HEK293 (cell line): ENCODE results near the gene DCDC2.

Experiments
- CTCF ChIP-seq: fragments of 450-650 bp; formaldehyde crosslinking; IDR thresholded peaks from 2 replicates; pipeline ENCODE4 v1.5.1; 2016; ENCODE audit warnings: missing biosample characterization, missing genetic modification characterization
- HOXA7 ChIP-seq: sonication (generic); formaldehyde crosslinking; IDR thresholded peaks from 2 replicates; pipeline ENCODE4 v1.8.1; 2022; ENCODE audit warnings: missing genetic modification reagents, borderline replicate concordance
- REST ChIP-seq: fragments of 450-650 bp; formaldehyde crosslinking; IDR thresholded peaks from 2 replicates; pipeline ENCODE4 v1.5.1; 2016; ENCODE audit warnings: missing biosample characterization, missing genetic modification characterization
- ZNF530 ChIP-seq: fragments of 450-650 bp; formaldehyde crosslinking; IDR thresholded peaks from 2 replicates; pipeline ENCODE4 v1.5.1; 2016; ENCODE audit warnings: low read depth, missing biosample characterization, missing genetic modification characterization

- TF ChIP-seq REST (0 out of 2 replicates have a peak, but pooled peaks have one; percentile 5), HOXA7 (CRISPR knock-in tag) (no peak), ZNF530 (tag by site-specific recombination) (no peak), CTCF (tag by site-specific recombination) (peak; percentile 98)
Observed at GRCh38 chr6:24359640-24360454, 2.0 kb upstream of the DCDC2 start.
